GM21528 (cell line): ENCODE measurements around the gene KIAA0586.
"Not testable (repeated sequence)": the region's sequence is repeated elsewhere in the genome, so short reads cannot be mapped to it uniquely, and the experiment has no call there.

Source experiments
- ATAC-seq: cut with Tn5 transposase; IDR thresholded peaks from one replicate; pipeline ENCODE4 v1.9.1; 2021; ENCODE audit warnings: mild to moderate bottlenecking, moderate library complexity; ENCODE audit not compliant: unreplicated experiment, low FRiP score

Gene KIAA0586

GRCh38 chr14:58541633-58542022 is 114.1 kb downstream of the KIAA0586 start:
- no peak for ATAC-seq

- ATAC-seq, result no peak
Observed at GRCh38 chr14:58543253-58543652, 115.7 kb downstream of the KIAA0586 start.

GRCh38 chr14:58547649-58548048 is 120.1 kb downstream of the KIAA0586 start:
- no peak for ATAC-seq

GRCh38 chr14:58549105-58549757 is 121.7 kb downstream of the KIAA0586 start:
- ATAC-seq, result no peak

- no peak for ATAC-seq
Observed at GRCh38 chr14:58553959-58554358, 126.4 kb downstream of the KIAA0586 start.

GRCh38 chr14:58555647-58556046 is 128.1 kb downstream of the KIAA0586 start:
- ATAC-seq, result no peak

GRCh38 chr14:58557242-58557641 is 129.7 kb downstream of the KIAA0586 start:
- ATAC-seq, result no peak

GRCh38 chr14:58560208-58560607 is 132.7 kb downstream of the KIAA0586 start:
- ATAC-seq, result no peak

- no peak for ATAC-seq
Observed at GRCh38 chr14:58562141-58562540, 134.6 kb downstream of the KIAA0586 start.

GRCh38 chr14:58563978-58564377 is 136.5 kb downstream of the KIAA0586 start:
- no peak for ATAC-seq

GRCh38 chr14:58565832-58566231 is 138.3 kb downstream of the KIAA0586 start:
- no peak for ATAC-seq

- ATAC-seq, result no peak
Observed at GRCh38 chr14:58566979-58567378, 139.5 kb downstream of the KIAA0586 start.

- ATAC-seq, result no peak
Observed at GRCh38 chr14:58568322-58568721, 140.8 kb downstream of the KIAA0586 start.

- ATAC-seq, result no peak
Observed at GRCh38 chr14:58571256-58571655, 143.7 kb downstream of the KIAA0586 start.

GRCh38 chr14:58571769-58572472 is 144.4 kb downstream of the KIAA0586 start:
- no peak for ATAC-seq

GRCh38 chr14:58572473-58572853 is 144.9 kb downstream of the KIAA0586 start:
- no peak for ATAC-seq

GRCh38 chr14:58572863-58573262 is 145.3 kb downstream of the KIAA0586 start:
- ATAC-seq, result no peak

- ATAC-seq, result no peak
Observed at GRCh38 chr14:58574623-58575022, 147.1 kb downstream of the KIAA0586 start.

GRCh38 chr14:58575956-58576355 is 148.4 kb downstream of the KIAA0586 start:
- ATAC-seq, result no peak

- not testable (repeated sequence) for ATAC-seq
Observed at GRCh38 chr14:58580035-58580434, 152.5 kb downstream of the KIAA0586 start.

- ATAC-seq, result not testable (repeated sequence)
Observed at GRCh38 chr14:58581389-58581788, 153.9 kb downstream of the KIAA0586 start.

GRCh38 chr14:58584383-58584782 is 156.9 kb downstream of the KIAA0586 start:
- no peak for ATAC-seq
